Dendritic cell treated with granulocyte-macrophage colony-stimulating factor and Interleukin-4, amounts not matched to agents 40 ng/mL and 50 ng/mL, for 4 days (primary cell): ENCODE results near the gene LCN2.

Experiments
- H3K27ac Mint-ChIP-seq: one replicate; pipeline ENCODE4 v1.8.0; 2022; ENCODE audit warnings: mild to moderate bottlenecking, mixed read lengths
- H3K27me3 Mint-ChIP-seq: one replicate; pipeline ENCODE4 v1.8.0; 2022; ENCODE audit warnings: mild to moderate bottlenecking, mixed read lengths
- H3K36me3 Mint-ChIP-seq: one replicate; pipeline ENCODE4 v1.8.0; 2022; ENCODE audit warnings: low read depth, mixed read lengths
- H3K4me1 Mint-ChIP-seq: one replicate; pipeline ENCODE4 v1.8.0; 2022; ENCODE audit warnings: low read depth, mixed read lengths
- H3K4me3 Mint-ChIP-seq: one replicate; pipeline ENCODE4 v1.8.0; 2022; ENCODE audit warnings: mild to moderate bottlenecking, moderate library complexity, mixed read lengths
- H3K9me3 Mint-ChIP-seq: one replicate; pipeline ENCODE4 v1.8.0; 2022; ENCODE audit warnings: mixed read lengths
- intact Hi-C: fragments of 100-400 bp; cut with micrococcal nuclease; formaldehyde crosslinking; loops from one replicate; pipeline ENCODE4 v1.15.0; 2022

The LCN2 gene

GRCh38 chr9:128144239-128145181 is 4.7 kb upstream of the LCN2 start:
- peaks cover 1% of the 10 kb centered on the region for H3K27me3 Mint-ChIP-seq
- intact Hi-C loops = no loop called here
- H3K4me1 Mint-ChIP-seq = peaks cover 13% of the 10 kb centered on the region
- no peak overlapping the region for H3K27ac Mint-ChIP-seq
- no peak overlapping the region for H3K4me3 Mint-ChIP-seq
- no peaks in the 10 kb centered on the region for H3K9me3 Mint-ChIP-seq
- no peaks in the 10 kb centered on the region for H3K36me3 Mint-ChIP-seq

GRCh38 chr9:128145536-128145935 is 3.7 kb upstream of the LCN2 start:
- H3K4me3 Mint-ChIP-seq = no peak overlapping the region
- H3K9me3 Mint-ChIP-seq = no peaks in the 10 kb centered on the region
- H3K36me3 Mint-ChIP-seq = no peaks in the 10 kb centered on the region
- no peak overlapping the region for H3K27ac Mint-ChIP-seq
- H3K4me1 Mint-ChIP-seq = peaks cover 19% of the 10 kb centered on the region
- intact Hi-C loops = no loop called here
- peaks cover 10% of the 10 kb centered on the region for H3K27me3 Mint-ChIP-seq

GRCh38 chr9:128145951-128146351 is 3.3 kb upstream of the LCN2 start:
- no peaks in the 10 kb centered on the region for H3K9me3 Mint-ChIP-seq
- peaks cover 14% of the 10 kb centered on the region for H3K27me3 Mint-ChIP-seq
- no peaks in the 10 kb centered on the region for H3K36me3 Mint-ChIP-seq
- peaks cover 19% of the 10 kb centered on the region for H3K4me1 Mint-ChIP-seq
- no peak overlapping the region for H3K4me3 Mint-ChIP-seq
- no peak overlapping the region for H3K27ac Mint-ChIP-seq
- intact Hi-C loops = no loop called here

GRCh38 chr9:128146591-128147120 is 2.6 kb upstream of the LCN2 start:
- intact Hi-C loops = no loop called here
- Mint-ChIP-seq H3K4me1 (peaks cover 19% of the 10 kb centered on the region), H3K27ac (no peak overlapping the region), H3K9me3 (no peaks in the 10 kb centered on the region), H3K4me3 (no peak overlapping the region), H3K27me3 (peaks cover 16% of the 10 kb centered on the region), H3K36me3 (no peaks in the 10 kb centered on the region)

- no peak overlapping the region for H3K4me3 Mint-ChIP-seq
- H3K9me3 Mint-ChIP-seq = no peaks in the 10 kb centered on the region
Measured at GRCh38 chr9:128148509-128149000, 698 bp upstream of the LCN2 start.

GRCh38 chr9:128149951-128150593 is 819 bp downstream of the LCN2 start:
- H3K36me3 Mint-ChIP-seq = no peaks in the 10 kb centered on the region
- H3K4me3 Mint-ChIP-seq = no peak overlapping the region
- peaks cover 6% of the 10 kb centered on the region for H3K4me1 Mint-ChIP-seq
- intact Hi-C loops = no loop called here
- peaks cover 15% of the 10 kb centered on the region for H3K27me3 Mint-ChIP-seq
- H3K9me3 Mint-ChIP-seq = no peaks in the 10 kb centered on the region
- H3K27ac Mint-ChIP-seq = no peak overlapping the region

More at GRCh38 chr9:128148509-128149000, 698 bp upstream of the LCN2 start:
- Mint-ChIP-seq H3K27ac (no peak overlapping the region), H3K27me3 (peaks cover 16% of the 10 kb centered on the region), H3K36me3 (no peaks in the 10 kb centered on the region), H3K4me1 (peaks cover 9% of the 10 kb centered on the region)
- intact Hi-C loops = no loop called here

GRCh38 chr9:128150594-128151308 is 1.5 kb downstream of the LCN2 start:
- H3K36me3 Mint-ChIP-seq = no peaks in the 10 kb centered on the region
- no peak overlapping the region for H3K27ac Mint-ChIP-seq
- H3K4me1 Mint-ChIP-seq = peaks cover 6% of the 10 kb centered on the region
- no peak overlapping the region for H3K4me3 Mint-ChIP-seq
- H3K9me3 Mint-ChIP-seq = no peaks in the 10 kb centered on the region
- H3K27me3 Mint-ChIP-seq = peaks cover 15% of the 10 kb centered on the region
- intact Hi-C loops = no loop called here

- peaks cover 15% of the 10 kb centered on the region for H3K27me3 Mint-ChIP-seq
- H3K36me3 Mint-ChIP-seq = no peaks in the 10 kb centered on the region
- H3K27ac Mint-ChIP-seq = no peak overlapping the region
- intact Hi-C loops = no loop called here
- no peaks in the 10 kb centered on the region for H3K9me3 Mint-ChIP-seq
- peaks cover 6% of the 10 kb centered on the region for H3K4me1 Mint-ChIP-seq
- no peak overlapping the region for H3K4me3 Mint-ChIP-seq
Measured at GRCh38 chr9:128151309-128152132, 2.3 kb downstream of the LCN2 start.

GRCh38 chr9:128152133-128153059 is 3.1 kb downstream of the LCN2 start:
- H3K36me3 Mint-ChIP-seq = no peaks in the 10 kb centered on the region
- H3K4me1 Mint-ChIP-seq = peaks cover 6% of the 10 kb centered on the region
- intact Hi-C loops = no loop called here
- peaks cover 15% of the 10 kb centered on the region for H3K27me3 Mint-ChIP-seq
- H3K4me3 Mint-ChIP-seq = no peak overlapping the region
- H3K27ac Mint-ChIP-seq = no peak overlapping the region
- H3K9me3 Mint-ChIP-seq = no peaks in the 10 kb centered on the region

GRCh38 chr9:128153060-128153946 is 4.0 kb downstream of the LCN2 start:
- Mint-ChIP-seq H3K27me3 (peaks cover 15% of the 10 kb centered on the region), H3K9me3 (no peaks in the 10 kb centered on the region), H3K36me3 (no peaks in the 10 kb centered on the region), H3K4me1 (peaks cover 6% of the 10 kb centered on the region), H3K27ac (no peak overlapping the region), H3K4me3 (no peak overlapping the region)
- intact Hi-C loops = no loop called here

GRCh38 chr9:128153947-128154695 is 4.9 kb downstream of the LCN2 start:
- no peaks in the 10 kb centered on the region for H3K36me3 Mint-ChIP-seq
- peaks cover 15% of the 10 kb centered on the region for H3K27me3 Mint-ChIP-seq
- no peaks in the 10 kb centered on the region for H3K9me3 Mint-ChIP-seq
- no peak overlapping the region for H3K27ac Mint-ChIP-seq
- H3K4me3 Mint-ChIP-seq = no peak overlapping the region
- peaks cover 7% of the 10 kb centered on the region for H3K4me1 Mint-ChIP-seq
- intact Hi-C loops = no loop called here
